HCT116 (cell line): ENCODE results near the gene SMG5. TPM values are rescaled to one million over a fixed set of nuclear protein-coding genes. Genes with fewer than 3 reads are reported as not detected.

ENCODE experiments used
- ATAC-seq: fragments of 200-7000 bp; cut with Tn5 transposase; 2 replicates; pipeline ENCODE4 v1.9.1; 2020; ENCODE audit warnings: mild to moderate bottlenecking, moderate library complexity
- BruUV-seq: library from RNA; stranded (reverse); fragments of 400-500 nt; replicated peaks from 2 replicates; lab custom pipeline; 2021; lab: Mats Ljungman, UMichigan
- CTCF ChIA-PET: fragments of 300-600 bp; sonication (Branson Sonifier 250); formaldehyde crosslinking; loops from one replicate; lab custom pipeline; 2021; ENCODE audit warnings: antibody characterized with exemption; lab: Charles Lee
- POLR2A ChIA-PET: fragments of 300-600, 350-600 bp; sonication (Branson Sonifier 250); formaldehyde crosslinking; loops from one replicate; lab custom pipeline; 2021; ENCODE audit warnings: antibody characterized with exemption; lab: Charles Lee
- RAD21 ChIA-PET, 2 experiments: fragments of 300-600 bp; sonication (Branson Sonifier 250); formaldehyde crosslinking; loops; one replicate each; lab custom pipeline; 2023; ENCODE audit warnings: low total read pairs in 2 of 2; ENCODE audit not compliant: uncharacterized antibody in 2 of 2, unreplicated experiment in 2 of 2, low non-redundant PET in 1 of 2; lab: Charles Lee
- DNase-seq: peaks from one replicate; pipeline ENCODE4 v3.0.0-alpha.2; 2010; ENCODE audit warnings: low read depth, low spot score
- H2AFZ ChIP-seq: fragments of 200-600 bp; shearing (Covaris generic), sonication (generic); 2 replicates; pipeline ENCODE4 v1.6.1; 2017; ENCODE audit warnings: low read depth, mixed run types, mixed read lengths, antibody characterized with exemption, low read length; ENCODE audit not compliant: poor library complexity, severe bottlenecking
- H3K27ac ChIP-seq: 2 replicates; pipeline ENCODE4 v1.5.1; 2012; ENCODE audit warnings: low read depth, low read length
- H3K27me3 ChIP-seq: fragments of 200-600 bp; sonication (generic); 2 replicates; pipeline ENCODE4 v1.6.1; 2016; ENCODE audit warnings: mixed run types, low read length, mixed read lengths; ENCODE audit not compliant: insufficient read depth
- H3K36me3 ChIP-seq, 2 experiments: fragments of 200-500 bp in 1 of 2; fragments of 200-600 bp in 1 of 2; sonication (Bioruptor generic) in 1 of 2; sonication (generic) in 1 of 2; 2 replicates each; pipeline versions ENCODE4 v1.5.1 to v1.6.1; 2014 to 2016; ENCODE audit warnings: low read length in 2 of 2, inconsistent platforms in 1 of 2, mixed read lengths in 1 of 2, mixed run types in 1 of 2; ENCODE audit not compliant: insufficient read depth in 2 of 2, control insufficient read depth in 1 of 2
- H3K4me1 ChIP-seq, 2 experiments: fragments of 200-600 bp in 1 of 2; sonication (generic) in 1 of 2; 2 replicates each; pipeline versions ENCODE4 v1.5.1 to v1.6.1; 2012 to 2017; ENCODE audit warnings: low read length in 2 of 2, inconsistent platforms in 1 of 2, mild to moderate bottlenecking in 1 of 2, mixed read lengths in 1 of 2, mixed run types in 1 of 2, moderate library complexity in 1 of 2; ENCODE audit not compliant: insufficient read depth in 2 of 2, control insufficient read depth in 1 of 2
- H3K4me2 ChIP-seq: fragments of 200-600 bp; sonication (generic); 2 replicates; pipeline ENCODE4 v1.6.1; 2017; ENCODE audit warnings: mixed run types, low read length, mixed read lengths
- H3K4me3 ChIP-seq, 2 experiments: fragments of 200-600 bp in 1 of 2; sonication (generic) in 1 of 2; replicated peaks in 1 of 2; 2 replicates each; pipeline ENCODE4 v1.5.1; 2011 to 2016; ENCODE audit warnings: low read length in 2 of 2, control low read depth in 1 of 2, low read depth in 1 of 2, mild to moderate bottlenecking in 1 of 2, mixed read lengths in 1 of 2, mixed run types in 1 of 2
- H3K79me2 ChIP-seq: fragments of 200-600 bp; sonication (generic); 2 replicates; pipeline ENCODE4 v1.6.1; 2017; ENCODE audit warnings: mild to moderate bottlenecking, mixed run types, low read length, moderate library complexity, mixed read lengths; ENCODE audit not compliant: insufficient read depth
- H3K9ac ChIP-seq: fragments of 200-600 bp; sonication (generic); 2 replicates; pipeline ENCODE4 v1.6.1; 2016; ENCODE audit warnings: low read length, mixed read lengths
- H3K9me2 ChIP-seq: fragments of 200-600 bp; sonication (generic), shearing (Covaris generic); 2 replicates; pipeline ENCODE4 v1.6.1; 2017; ENCODE audit warnings: mixed run types, mild to moderate bottlenecking, moderate library complexity; ENCODE audit not compliant: insufficient read depth
- H3K9me3 ChIP-seq, 2 experiments: fragments of 200-500 bp in 1 of 2; fragments of 200-600 bp in 1 of 2; sonication (Bioruptor generic) in 1 of 2; sonication (generic) in 1 of 2; 2 replicates each; pipeline ENCODE4 v1.6.1; 2014 to 2017; ENCODE audit warnings: low read length in 2 of 2, mixed read lengths in 2 of 2, inconsistent platforms in 1 of 2, low read depth in 1 of 2, mild to moderate bottlenecking in 1 of 2, mixed run types in 1 of 2, moderate library complexity in 1 of 2; ENCODE audit not compliant: control insufficient read depth in 1 of 2, insufficient read depth in 1 of 2
- H4K20me1 ChIP-seq: fragments of 200-600 bp; sonication (generic), shearing (Covaris generic); 2 replicates; pipeline ENCODE4 v1.6.1; 2017; ENCODE audit warnings: mixed run types, mild to moderate bottlenecking, moderate library complexity; ENCODE audit not compliant: insufficient read depth
- ATF3 ChIP-seq: IDR thresholded peaks from 2 replicates; pipeline ENCODE4 v1.6.1; 2012
- CBX3 ChIP-seq: IDR thresholded peaks from 2 replicates; pipeline ENCODE4 v1.6.1; 2012; ENCODE audit warnings: low read depth
- EGR1 ChIP-seq: IDR thresholded peaks from 2 replicates; pipeline ENCODE4 v1.6.1; 2012; ENCODE audit warnings: low read depth
- EZH2phosphoT487 ChIP-seq: fragments of 200-600 bp; IDR thresholded peaks from 2 replicates; pipeline ENCODE4 v1.6.1; 2018; ENCODE audit warnings: antibody characterized with exemption, borderline replicate concordance
- FOSL1 ChIP-seq: IDR thresholded peaks from 2 replicates; pipeline ENCODE4 v1.6.1; 2012; ENCODE audit warnings: low read depth
- JUND ChIP-seq: IDR thresholded peaks from 2 replicates; pipeline ENCODE4 v1.6.1; 2012
- MAX ChIP-seq: IDR thresholded peaks from 2 replicates; pipeline ENCODE4 v1.6.1; 2012
- POLR2AphosphoS5 ChIP-seq: IDR thresholded peaks from 2 replicates; pipeline ENCODE4 v1.6.1; 2011; ENCODE audit warnings: mild to moderate bottlenecking, low read depth, low read length, moderate library complexity
- RAD21 ChIP-seq: IDR thresholded peaks from 2 replicates; pipeline ENCODE4 v1.6.1; 2012; ENCODE audit warnings: low read depth, mild to moderate bottlenecking
- REST ChIP-seq: IDR thresholded peaks from 2 replicates; pipeline ENCODE4 v1.6.1; 2012; ENCODE audit warnings: low read depth
- SIN3A ChIP-seq: IDR thresholded peaks from 2 replicates; pipeline ENCODE4 v1.6.1; 2012; ENCODE audit warnings: low read depth
- SRF ChIP-seq: IDR thresholded peaks from 2 replicates; pipeline ENCODE4 v1.6.1; 2012; ENCODE audit warnings: low read depth
- TCF7L2 ChIP-seq: IDR thresholded peaks from 2 replicates; pipeline ENCODE4 v1.7.0; 2011; ENCODE audit warnings: borderline replicate concordance, inconsistent platforms; ENCODE audit not compliant: insufficient read depth, insufficient read length; ENCODE audit errors: extremely low read depth
- YY1 ChIP-seq: IDR thresholded peaks from 2 replicates; pipeline ENCODE4 v1.6.1; 2011; ENCODE audit warnings: low read length, low read depth, moderate library complexity, mild to moderate bottlenecking; ENCODE audit not compliant: insufficient replicate concordance; ENCODE audit errors: extremely low read depth
- intact Hi-C: fragments of 100-400 bp; cut with micrococcal nuclease; formaldehyde crosslinking; loops from 2 replicates; pipeline ENCODE4 v1.10.0; 2022
- total RNA-seq: library from RNA; stranded (reverse); gene quantifications from one replicate; pipeline ENCODE4 v1.2.1, GENCODE V29; 2021; ENCODE audit not compliant: unreplicated experiment

The SMG5 gene
- total RNA-seq, 1 experiment from 2014 or later, result 75.2 TPM

GRCh38 chr1:156204686-156205085 is 77.9 kb downstream of the SMG5 start:
- Histone ChIP-seq H3K4me3 (no peak overlapping the region), H4K20me1 (no peaks in the 10 kb centered on the region), H3K79me2 (peaks cover 11% of the 10 kb centered on the region; the same call in 1 of the 2 replicates), H3K36me3 (peaks cover 8 to 15% of the 10 kb centered on the region in 2 experiments; a peak in 2 of 4 replicates), H3K9me3 (no peaks in the 10 kb centered on the region), H3K4me2 (no peak overlapping the region)
- no peak for ATAC-seq
- ChIA-PET POLR2A (no interaction called here), RAD21 (no interaction called here)
- intact Hi-C loops, result no loop called here
- TF ChIP-seq SRF, result no peak
- TF ChIP-seq, all 23 proteins: peak for 0
- Histone ChIP-seq H3K4me1 (peaks cover 0 to 3% of the 10 kb centered on the region in 2 experiments; a peak in 1 of 4 replicates), H3K27ac (no peak overlapping the region), H2AFZ (no peak overlapping the region), H3K27me3 (no peaks in the 10 kb centered on the region), H3K9ac (no peak overlapping the region), H3K9me2 (no peaks in the 10 kb centered on the region)
- no peak for DNase-seq
- CTCF ChIA-PET, result no interaction called here
- BruUV-seq, result no TSS peak

GRCh38 chr1:156203331-156203730 is 79.3 kb downstream of the SMG5 start:
- POLR2A ChIA-PET, result interaction anchor here (1.1 kb wide), 1 partner anchor 10 kb away, joined by 6 read pairs; the partner anchor contains the start of gene PMF1
- BruUV-seq, result no TSS peak
- peaks cover 20% of the 10 kb centered on the region for H3K79me2 ChIP-seq

More at GRCh38 chr1:156203331-156203730, 79.3 kb downstream of the SMG5 start:
- no peaks in the 10 kb centered on the region for H4K20me1 ChIP-seq
- ATAC-seq (no peak), DNase-seq (no peak)
- no peak overlapping the region for H3K9ac ChIP-seq
- ChIA-PET RAD21 (no interaction called here), CTCF (no interaction called here)
- H3K9me2 ChIP-seq, result no peaks in the 10 kb centered on the region
- H3K4me3 ChIP-seq, result no peak overlapping the region
- no peak overlapping the region for H2AFZ ChIP-seq
- intact Hi-C loops, result no loop called here
- H3K4me1 ChIP-seq, result peaks cover 0 to 9% of the 10 kb centered on the region in 2 experiments; a peak in 1 of 4 replicates
- H3K27ac ChIP-seq, result no peak overlapping the region
- no peaks in the 10 kb centered on the region for H3K27me3 ChIP-seq
- H3K4me2 ChIP-seq, result no peak overlapping the region
- peaks cover 8 to 19% of the 10 kb centered on the region in 2 experiments; a peak in 2 of 4 replicates for H3K36me3 ChIP-seq
- TF ChIP-seq TCF7L2 (no peak), MAX (no peak), SIN3A (no peak), YY1 (no peak), ATF3 (no peak), POLR2AphosphoS5 (no peak), EZH2phosphoT487 (no peak), CBX3 (no peak), REST (no peak), JUND (no peak), FOSL1 (no peak), RAD21 (no peak), EGR1 (no peak)
- no peaks in the 10 kb centered on the region for H3K9me3 ChIP-seq
